HepG2 (cell line): Measurements from ENCODE around the gene SEC11A. TPM values are rescaled to one million over a fixed set of nuclear protein-coding genes. Genes with fewer than 3 reads are reported as not detected.

Source experiments
- ATF3 ChIP-seq: sonication (generic); formaldehyde crosslinking; IDR thresholded peaks from 2 replicates; pipeline ENCODE4 v1.4.0; 2020; ENCODE audit warnings: missing genetic modification reagents
- BORCS8-MEF2B ChIP-seq: sonication (generic); formaldehyde crosslinking; IDR thresholded peaks from 2 replicates; pipeline ENCODE4 v1.8.0; 2022; ENCODE audit warnings: mild to moderate bottlenecking, missing genetic modification reagents
- CTCF ChIP-seq: sonication (generic); formaldehyde crosslinking; IDR thresholded peaks from 2 replicates; pipeline ENCODE4 v1.5.0; 2020; ENCODE audit warnings: mild to moderate bottlenecking, missing genetic modification reagents, moderate library complexity
- EZH2 ChIP-seq: conservative IDR thresholded peaks from 2 replicates; pipeline ENCODE4 v1.6.1; 2012; ENCODE audit warnings: mild to moderate bottlenecking, low read depth, low read length, moderate library complexity
- FOXM1 ChIP-seq: sonication (generic); formaldehyde crosslinking; IDR thresholded peaks from 2 replicates; pipeline ENCODE4 v1.5.0; 2020; ENCODE audit warnings: missing genetic modification reagents
- GLI4 ChIP-seq: sonication (generic); formaldehyde crosslinking; IDR thresholded peaks from 2 replicates; pipeline ENCODE4 v1.5.1; 2020; ENCODE audit warnings: missing genetic modification reagents, mild to moderate bottlenecking, moderate library complexity, borderline replicate concordance
- KDM6A ChIP-seq: IDR thresholded peaks from 2 replicates; pipeline ENCODE4 v1.6.1; 2016; ENCODE audit warnings: low read depth
- NFE2 ChIP-seq: sonication (generic); formaldehyde crosslinking; IDR thresholded peaks from 2 replicates; pipeline ENCODE4 v1.4.0; 2020; ENCODE audit warnings: missing genetic modification reagents
- SIN3A ChIP-seq: IDR thresholded peaks from 2 replicates; pipeline ENCODE4 v1.6.1; 2011; ENCODE audit warnings: low read depth, mild to moderate bottlenecking, control low read depth, low read length, borderline replicate concordance
- TAF1 ChIP-seq: sonication (generic); formaldehyde crosslinking; IDR thresholded peaks from 2 replicates; pipeline ENCODE4 v1.4.0; 2020; ENCODE audit warnings: missing genetic modification reagents
- THAP7 ChIP-seq: sonication (generic); formaldehyde crosslinking; IDR thresholded peaks from 2 replicates; pipeline ENCODE4 v1.8.1; 2023; ENCODE audit warnings: mild to moderate bottlenecking, missing genetic modification reagents
- TRIM24 ChIP-seq: sonication (generic); formaldehyde crosslinking; IDR thresholded peaks from 2 replicates; pipeline ENCODE4 v1.8.0; 2022; ENCODE audit warnings: mild to moderate bottlenecking, missing genetic modification reagents
- ZGPAT ChIP-seq: IDR thresholded peaks from 2 replicates; pipeline ENCODE4 v1.6.1; 2016; ENCODE audit warnings: mild to moderate bottlenecking
- ZNF646 ChIP-seq: sonication (generic); formaldehyde crosslinking; IDR thresholded peaks from 2 replicates; pipeline ENCODE4 v1.9.0; 2021; ENCODE audit warnings: mild to moderate bottlenecking, missing genetic modification reagents
- ZNF720 ChIP-seq: sonication (generic); formaldehyde crosslinking; IDR thresholded peaks from 2 replicates; pipeline ENCODE4 v1.4.0; 2020; ENCODE audit warnings: missing genetic modification reagents
- ZNF883 ChIP-seq: sonication (generic); formaldehyde crosslinking; IDR thresholded peaks from 2 replicates; pipeline ENCODE4 v1.5.1; 2020; ENCODE audit warnings: mild to moderate bottlenecking, missing genetic modification reagents; ENCODE audit errors: not compliant biosample characterization
- polyA plus RNA-seq, 8 experiments: library from polyadenylated mRNA; depleted of rRNA in 3 of 8; stranded (reverse) in 7 of 8; unstranded in 1 of 8; fragments of >200 nt; fragmentation: Illumina TruSeq in 4 of 8; extraction: Trizol in 4 of 8; gene quantifications; 2 replicates each; pipeline versions ENCODE4 v1.2.1 to v1.2.3, GENCODE V29; 2011 to 2016; ENCODE audit warnings: low read depth in 4 of 8, missing spikeins in 1 of 8, mixed read lengths in 1 of 8; ENCODE audit not compliant: insufficient read depth in 1 of 8
- total RNA-seq, 5 experiments: library from RNA; depleted of rRNA; stranded (reverse); fragments of >200 nt; fragmentation: Illumina TruSeq; extraction: Trizol; gene quantifications; 2 replicates each; pipeline ENCODE4 v1.2.3, GENCODE V29; 2016; ENCODE audit warnings: low read depth in 1 of 5

SEC11A gene
- total and polyA plus RNA-seq, 2 of the 13 experiments (the other 11 are each of a cell fraction or from before 2014, with no cell fraction given), result 141 to 230 TPM

- TF ChIP-seq ZGPAT (CRISPR knock-in tag) (0 out of 2 replicates have a peak, but pooled peaks have one; percentile 55), TRIM24 (no peak), ZNF720 (CRISPR knock-in tag) (no peak), GLI4 (peak; percentile 81; the same call in 1 of the 2 replicates), NFE2 (CRISPR knock-in tag) (no peak), BORCS8-MEF2B (CRISPR knock-in tag) (peak; percentile 91), ZNF883 (CRISPR knock-in tag) (peak; percentile 60), ZNF646 (no peak), ATF3 (CRISPR knock-in tag) (peak; percentile 3; the same call in 1 of the 2 replicates), CTCF (peak; percentile 40; the same call in 1 of the 2 replicates), THAP7 (CRISPR knock-in tag) (0 out of 2 replicates have a peak, but pooled peaks have one; percentile 43), TAF1 (CRISPR knock-in tag) (peak; percentile 62), KDM6A (CRISPR knock-in tag) (no peak), FOXM1 (no peak), EZH2 (no peak), SIN3A (peak; percentile 11; the same call in 1 of the 2 replicates)
Measured at GRCh38 chr15:84747416-84748273, 31.7 kb upstream of the SEC11A start (continued).
